ENCODE results near the gene PNMA6F.
"Not testable (repeated sequence)": the region's sequence is repeated elsewhere in the genome, so short reads cannot be mapped to it uniquely, and the experiment has no call there.

The PNMA6F gene

DNA sequence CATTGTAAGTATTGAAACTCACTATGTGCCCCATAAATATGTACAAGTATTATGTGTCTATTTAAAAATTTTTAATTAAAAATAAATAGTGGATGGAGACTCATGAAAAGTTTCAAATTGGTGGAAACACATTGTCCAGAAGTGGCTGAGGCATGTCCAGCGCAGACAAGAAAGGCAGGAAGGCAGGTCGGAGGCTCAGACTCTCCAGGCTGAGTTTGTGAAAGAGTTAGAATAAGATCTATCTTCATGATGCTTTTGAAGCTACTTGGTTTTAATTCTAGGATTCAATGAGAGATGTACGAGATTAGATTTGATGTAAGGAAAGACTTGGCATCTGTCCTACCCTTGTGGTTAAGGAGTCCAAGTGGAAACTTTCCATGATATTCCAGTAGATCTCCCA, 19.8 kb downstream of the PNMA6F start:
- no peak for DNase-seq

DNA sequence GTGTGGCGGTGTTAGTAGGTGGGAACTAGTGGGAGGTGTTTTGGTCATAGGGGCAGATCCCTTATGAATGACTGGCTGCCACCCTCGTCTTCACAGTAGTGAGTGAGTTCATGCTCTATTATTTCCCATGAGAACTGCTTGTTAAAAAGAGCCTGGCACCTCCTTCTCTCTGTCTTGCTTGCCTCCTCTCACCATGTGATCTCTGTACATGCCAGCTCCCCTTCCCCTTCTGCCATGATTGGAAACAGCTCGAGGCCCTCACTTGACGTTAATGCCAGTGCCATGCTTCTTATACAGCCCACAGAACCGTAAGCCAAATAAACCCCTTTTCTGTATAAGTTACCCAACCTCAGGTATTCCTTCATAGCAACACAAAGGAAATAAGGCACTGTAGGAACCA, 21.7 kb downstream of the PNMA6F start:
- DNase-seq, result no peak

DNA sequence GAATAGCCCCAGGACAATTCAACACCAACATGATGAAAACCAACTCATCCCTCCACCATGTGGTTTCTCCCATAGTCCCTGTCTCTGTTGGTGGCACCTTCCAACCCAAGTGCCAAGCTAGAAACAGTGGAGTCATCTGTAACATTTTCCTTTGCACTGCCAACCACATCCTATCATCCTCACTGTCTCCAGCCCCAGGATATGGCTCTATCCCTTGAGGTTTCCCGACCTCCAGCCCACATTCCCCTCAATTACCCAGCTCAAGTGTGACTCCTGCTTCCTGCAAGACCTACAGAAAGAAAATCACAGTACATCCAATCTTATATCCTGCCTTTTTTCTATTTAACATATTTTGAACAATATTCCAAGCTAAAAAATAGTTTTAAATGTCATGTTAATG, 24.2 kb downstream of the PNMA6F start:
- DNase-seq, result no peak

DNA sequence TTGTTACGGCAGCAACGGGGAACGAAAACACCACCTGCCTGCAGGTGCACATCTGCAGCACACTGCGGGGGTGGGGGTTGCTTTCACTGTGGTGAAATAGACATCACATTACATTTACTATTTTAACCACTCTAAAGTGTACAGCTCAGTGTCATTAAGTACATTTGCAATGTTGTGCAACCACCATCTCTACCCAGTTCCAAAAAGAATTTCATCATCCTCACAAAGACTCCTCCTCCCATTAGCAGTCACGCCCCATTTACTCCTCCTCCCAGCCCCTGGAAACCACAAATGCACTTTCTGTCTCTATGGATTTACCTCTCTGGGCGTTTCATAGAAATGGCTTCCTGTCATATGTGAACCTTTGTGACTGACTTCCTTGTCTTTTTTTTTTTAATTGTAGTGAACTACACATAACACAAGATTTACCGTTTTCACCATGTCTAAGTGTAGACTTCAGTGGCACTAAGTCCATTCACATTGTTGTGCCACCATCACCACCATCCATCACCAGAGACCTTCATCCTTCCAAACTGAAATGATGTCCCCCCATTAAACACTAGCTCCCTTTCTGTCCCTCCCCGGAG, 28.0 kb downstream of the PNMA6F start:
- DNase-seq, result not testable (repeated sequence)

DNA sequence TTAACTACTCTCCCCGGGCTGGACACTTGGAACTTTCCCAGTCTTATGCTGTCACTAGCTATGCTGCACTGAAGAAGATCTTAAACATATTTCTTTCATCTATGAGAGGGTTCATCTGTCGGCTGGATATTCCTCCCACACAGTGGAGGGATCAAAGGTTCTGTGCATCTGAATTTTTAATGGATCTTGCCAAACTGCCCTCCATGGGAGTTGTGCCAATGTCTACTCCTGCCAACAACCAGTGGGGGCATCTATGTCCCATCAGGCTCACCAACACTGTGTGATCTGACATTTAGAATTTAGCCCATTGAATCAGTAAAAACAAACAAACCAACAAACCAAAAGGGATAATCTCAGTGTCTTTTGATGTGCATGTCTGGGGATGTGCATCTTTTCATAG, 32.8 kb downstream of the PNMA6F start:
- DNase-seq, result not testable (repeated sequence)

DNA sequence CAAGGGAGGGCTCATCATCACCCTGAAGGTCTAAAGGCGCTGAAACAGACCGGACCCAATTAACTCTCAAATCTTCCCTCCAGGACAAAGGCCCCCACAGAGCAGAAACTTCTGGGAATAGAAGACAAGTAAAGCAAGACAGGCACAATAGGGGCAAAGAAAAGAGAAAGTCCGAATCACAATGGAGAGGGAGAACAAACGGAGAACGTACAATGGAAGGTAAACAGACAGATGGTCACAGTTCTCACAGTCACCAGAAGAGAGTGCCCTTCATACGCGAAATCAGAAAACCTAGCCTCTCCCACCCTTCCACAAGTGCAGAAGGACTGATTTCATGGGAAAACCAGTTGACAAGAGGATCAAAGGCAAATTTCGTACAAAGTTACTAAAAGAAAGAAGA, 35.9 kb downstream of the PNMA6F start:
- not testable (repeated sequence) for DNase-seq

DNA sequence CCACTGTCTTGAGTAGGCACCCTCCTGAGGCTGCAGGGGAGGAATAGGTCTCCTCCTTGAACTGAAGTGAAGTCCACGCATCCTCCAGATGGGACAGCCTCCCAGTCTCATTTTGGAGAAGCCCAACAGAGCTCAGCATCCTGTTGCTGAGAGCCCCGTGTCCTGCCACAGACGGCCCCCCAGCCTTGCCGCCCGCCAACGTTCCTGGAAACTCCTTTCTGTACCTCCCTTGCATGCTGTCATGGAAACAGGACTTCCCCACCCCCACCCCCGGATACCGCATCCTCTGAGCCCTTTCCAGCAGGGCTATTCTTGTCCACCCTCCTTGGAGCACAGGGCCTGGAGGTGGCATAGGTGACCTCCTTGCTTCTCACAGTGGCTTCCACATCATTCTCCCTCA, 37.6 kb downstream of the PNMA6F start:
- DNase-seq, result not testable (repeated sequence)

DNA sequence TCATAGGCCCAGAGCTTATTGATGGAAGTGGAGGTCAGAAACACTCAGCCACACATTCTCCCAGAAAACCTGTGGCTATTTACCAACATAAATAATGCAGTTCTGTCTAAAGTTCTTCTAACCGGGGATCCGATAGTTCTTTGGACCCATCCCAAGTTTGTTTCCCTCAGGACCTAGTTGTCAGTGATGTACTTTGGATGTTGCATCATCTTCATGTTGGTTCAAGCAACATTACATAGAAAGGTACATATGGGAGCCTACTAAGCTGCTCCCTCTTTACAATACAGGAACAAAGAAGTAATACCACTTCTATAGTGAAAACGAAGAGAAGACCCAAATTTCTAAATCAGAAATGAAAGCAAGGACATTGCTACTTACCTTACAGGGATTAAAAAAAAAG, 39.8 kb downstream of the PNMA6F start:
- not testable (repeated sequence) for DNase-seq

DNA sequence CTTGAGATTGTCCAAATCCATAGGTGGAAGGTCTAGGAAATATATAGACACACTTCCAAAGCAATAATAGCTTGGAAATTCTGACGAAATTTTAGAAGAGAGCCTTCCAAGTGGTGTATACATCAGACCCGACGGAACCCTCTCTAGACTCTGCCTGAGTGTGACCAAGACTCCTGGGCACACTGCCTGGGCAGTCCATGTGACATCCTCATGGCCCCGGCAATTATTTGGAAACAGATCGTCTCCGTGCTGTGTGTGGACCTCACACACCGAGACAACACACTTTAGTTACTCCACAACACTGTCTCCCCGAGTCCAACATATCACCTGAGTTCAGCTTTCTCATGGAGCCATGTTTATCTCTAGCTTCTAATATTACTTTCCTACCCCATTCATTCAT, 42.3 kb downstream of the PNMA6F start:
- not testable (repeated sequence) for DNase-seq

DNA sequence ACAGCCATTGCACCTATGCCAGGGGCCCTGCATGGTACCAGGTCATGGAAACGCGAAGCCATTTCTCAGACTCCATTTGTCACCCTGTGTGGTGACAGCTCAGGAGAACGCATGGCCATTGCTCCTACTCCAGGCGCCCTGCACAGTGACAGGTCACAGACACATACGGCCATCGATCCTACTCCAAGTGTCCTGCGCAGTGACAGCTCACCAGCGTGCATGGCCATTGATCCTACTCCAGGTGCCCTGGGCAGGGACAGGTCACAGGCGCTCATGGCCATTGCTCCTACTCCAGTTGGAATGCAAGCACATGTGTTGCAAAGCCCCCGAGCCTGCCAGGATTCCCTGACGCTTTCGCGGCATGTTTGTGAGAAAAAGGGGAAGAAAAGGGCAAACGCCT, 45.5 kb downstream of the PNMA6F start:
- DNase-seq, result not testable (repeated sequence)

DNA sequence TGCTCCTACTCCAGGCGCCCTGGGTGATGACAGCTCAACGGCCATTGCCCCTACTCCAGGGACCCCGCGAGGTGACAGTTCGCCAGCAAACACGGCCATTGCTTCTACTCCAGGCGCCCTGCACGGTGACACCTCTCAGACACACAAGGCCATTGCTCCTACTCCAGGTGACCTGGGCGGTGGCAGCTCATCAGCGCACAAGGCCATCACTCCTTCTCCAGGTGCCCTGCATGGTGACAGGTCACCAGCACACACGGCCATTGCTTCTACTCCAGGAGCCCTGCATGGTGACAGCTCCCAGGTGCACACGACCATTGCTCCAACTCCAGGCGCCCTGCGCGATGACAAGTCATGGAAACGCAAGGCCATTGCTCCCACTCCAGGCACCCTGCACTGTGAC, 46.1 kb downstream of the PNMA6F start:
- DNase-seq, result not testable (repeated sequence)

DNA sequence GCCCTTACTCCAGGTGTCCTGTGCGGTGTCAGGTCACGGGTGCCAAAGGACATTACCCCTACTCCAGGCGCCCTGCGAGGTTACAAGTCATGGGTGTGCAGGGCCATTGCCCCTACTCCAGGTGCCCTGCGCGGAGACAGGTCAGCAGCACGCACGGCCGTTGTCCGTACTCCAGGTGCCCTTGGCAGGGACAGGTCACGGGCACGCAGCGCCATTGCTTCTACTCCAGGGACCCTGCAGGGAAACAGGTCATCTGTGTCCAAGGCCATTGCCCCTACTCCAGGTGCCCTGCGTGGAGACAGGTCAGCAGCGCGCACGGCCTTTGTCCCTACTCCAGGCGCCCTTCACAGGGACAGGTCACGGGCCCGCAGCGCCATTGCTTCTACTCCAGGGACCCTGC, 49.0 kb downstream of the PNMA6F start:
- not testable (repeated sequence) for DNase-seq

DNA sequence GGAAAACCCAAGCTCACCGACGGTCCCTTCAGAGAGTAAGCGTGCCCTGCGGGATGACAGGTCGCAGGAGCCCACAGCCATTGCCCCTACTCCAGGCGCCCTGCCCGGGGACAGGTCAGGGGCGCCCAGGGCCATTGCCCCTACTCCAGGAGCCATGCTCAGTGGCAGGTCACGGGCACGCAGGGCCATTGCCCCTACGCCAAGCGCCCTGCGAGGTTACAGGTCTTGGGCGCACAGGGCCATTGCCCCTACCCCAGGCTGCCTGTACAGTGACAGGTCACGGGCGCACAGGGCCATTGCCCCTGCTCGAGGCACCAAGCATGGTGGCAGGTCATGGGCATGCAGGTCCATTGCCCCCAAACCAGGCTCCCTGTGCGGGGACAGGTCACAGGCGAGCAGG, 49.5 kb downstream of the PNMA6F start:
- not testable (repeated sequence) for DNase-seq

All from midbrain (tissue), 1 donor.